HG03095 (cell line): ENCODE results near the gene FGD3.
"Not testable (repeated sequence)": the region's sequence is repeated elsewhere in the genome, so short reads cannot be mapped to it uniquely, and the experiment has no call there.

Experiments used
- ATAC-seq: cut with Tn5 transposase; IDR thresholded peaks from one replicate; pipeline ENCODE4 v1.9.1; 2021; ENCODE audit warnings: moderate library complexity; ENCODE audit not compliant: unreplicated experiment

Gene FGD3

GRCh38 chr9:92974761-92975755 lies 27.7 kb downstream of the FGD3 start:
- ATAC-seq = no peak

- no peak for ATAC-seq
These were observed 29.1 kb downstream of the FGD3 start for GRCh38 chr9:92976431-92976830.

- no peak for ATAC-seq
These were observed 30.0 kb downstream of the FGD3 start for GRCh38 chr9:92977279-92977678.

- no peak for ATAC-seq
These were observed 31.1 kb downstream of the FGD3 start for GRCh38 chr9:92978345-92978875.

GRCh38 chr9:92979283-92980056 lies 32.1 kb downstream of the FGD3 start:
- ATAC-seq = no peak

GRCh38 chr9:92980085-92980745 lies 32.9 kb downstream of the FGD3 start:
- ATAC-seq = no peak

- no peak for ATAC-seq
These were observed 34.8 kb downstream of the FGD3 start for GRCh38 chr9:92982130-92982529.

GRCh38 chr9:92983984-92984589 lies 36.8 kb downstream of the FGD3 start:
- no peak for ATAC-seq

GRCh38 chr9:92984976-92985375 lies 37.7 kb downstream of the FGD3 start:
- ATAC-seq = no peak

- ATAC-seq = no peak
These were observed 39.1 kb downstream of the FGD3 start for GRCh38 chr9:92986176-92987119.

GRCh38 chr9:92988215-92988768 lies 41.0 kb downstream of the FGD3 start:
- no peak for ATAC-seq

GRCh38 chr9:92989561-92989960 lies 42.2 kb downstream of the FGD3 start:
- no peak for ATAC-seq

- no peak for ATAC-seq
These were observed 43.1 kb downstream of the FGD3 start for GRCh38 chr9:92990461-92990860.

GRCh38 chr9:92992549-92992948 lies 45.2 kb downstream of the FGD3 start:
- ATAC-seq = no peak

- ATAC-seq = not testable (repeated sequence)
These were observed 51.5 kb downstream of the FGD3 start for GRCh38 chr9:92998871-92999270.

GRCh38 chr9:93001031-93001430 lies 53.7 kb downstream of the FGD3 start:
- ATAC-seq = no peak

GRCh38 chr9:93002700-93003099 lies 55.4 kb downstream of the FGD3 start:
- no peak for ATAC-seq

- ATAC-seq = no peak
These were observed 56.5 kb downstream of the FGD3 start for GRCh38 chr9:93003552-93004407.
